ENCODE results near the gene OPRL1.

DNA sequence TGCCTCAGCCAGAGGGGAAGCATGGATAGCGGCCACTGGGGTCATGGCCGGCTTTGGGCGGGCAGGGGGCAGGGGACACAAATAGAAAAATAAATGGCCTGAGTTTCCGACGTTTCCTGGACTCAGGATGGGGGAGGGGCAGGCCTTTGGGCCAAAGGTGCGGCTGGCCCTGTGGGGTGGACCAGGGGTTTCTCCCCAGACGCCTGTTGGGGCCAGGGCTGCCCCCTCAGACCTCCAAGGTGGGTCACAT lies 23.3 kb upstream of the OPRL1 start:
- TF ChIP-seq, protein P1, sequence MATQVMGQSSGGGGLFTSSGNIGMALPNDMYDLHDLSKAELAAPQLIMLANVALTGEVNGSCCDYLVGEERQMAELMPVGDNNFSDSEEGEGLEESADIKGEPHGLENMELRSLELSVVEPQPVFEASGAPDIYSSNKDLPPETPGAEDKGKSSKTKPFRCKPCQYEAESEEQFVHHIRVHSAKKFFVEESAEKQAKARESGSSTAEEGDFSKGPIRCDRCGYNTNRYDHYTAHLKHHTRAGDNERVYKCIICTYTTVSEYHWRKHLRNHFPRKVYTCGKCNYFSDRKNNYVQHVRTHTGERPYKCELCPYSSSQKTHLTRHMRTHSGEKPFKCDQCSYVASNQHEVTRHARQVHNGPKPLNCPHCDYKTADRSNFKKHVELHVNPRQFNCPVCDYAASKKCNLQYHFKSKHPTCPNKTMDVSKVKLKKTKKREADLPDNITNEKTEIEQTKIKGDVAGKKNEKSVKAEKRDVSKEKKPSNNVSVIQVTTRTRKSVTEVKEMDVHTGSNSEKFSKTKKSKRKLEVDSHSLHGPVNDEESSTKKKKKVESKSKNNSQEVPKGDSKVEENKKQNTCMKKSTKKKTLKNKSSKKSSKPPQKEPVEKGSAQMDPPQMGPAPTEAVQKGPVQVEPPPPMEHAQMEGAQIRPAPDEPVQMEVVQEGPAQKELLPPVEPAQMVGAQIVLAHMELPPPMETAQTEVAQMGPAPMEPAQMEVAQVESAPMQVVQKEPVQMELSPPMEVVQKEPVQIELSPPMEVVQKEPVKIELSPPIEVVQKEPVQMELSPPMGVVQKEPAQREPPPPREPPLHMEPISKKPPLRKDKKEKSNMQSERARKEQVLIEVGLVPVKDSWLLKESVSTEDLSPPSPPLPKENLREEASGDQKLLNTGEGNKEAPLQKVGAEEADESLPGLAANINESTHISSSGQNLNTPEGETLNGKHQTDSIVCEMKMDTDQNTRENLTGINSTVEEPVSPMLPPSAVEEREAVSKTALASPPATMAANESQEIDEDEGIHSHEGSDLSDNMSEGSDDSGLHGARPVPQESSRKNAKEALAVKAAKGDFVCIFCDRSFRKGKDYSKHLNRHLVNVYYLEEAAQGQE (tag by site-specific recombination; IDR thresholded peaks at IDR 0.05) = no peak
- TF ChIP-seq CTCF (tag by site-specific recombination; IDR thresholded peaks at IDR 0.05) (no peak), HOXA7 (CRISPR knock-in tag; IDR thresholded peaks at IDR 0.05; ENCODE audit: borderline replicate concordance) (no peak), ZNF623 (tag by site-specific recombination; IDR thresholded peaks at IDR 0.05) (no peak), ZNF423 (tag by site-specific recombination; IDR thresholded peaks at IDR 0.05) (no peak), ZNF133 (tag by site-specific recombination; IDR thresholded peaks at IDR 0.05) (no peak), SP2 (tag by site-specific recombination; IDR thresholded peaks at IDR 0.05) (no peak), ZNF768 (tag by site-specific recombination; IDR thresholded peaks at IDR 0.05) (no peak), MZF1 (tag by site-specific recombination; IDR thresholded peaks at IDR 0.05; ENCODE audit: borderline replicate concordance) (no peak), ZBTB6 (tag by site-specific recombination; IDR thresholded peaks at IDR 0.05) (no peak)

All from HEK293 (cell line).